Measurements from ENCODE around the gene TEPSIN.

The TEPSIN gene

DNA sequence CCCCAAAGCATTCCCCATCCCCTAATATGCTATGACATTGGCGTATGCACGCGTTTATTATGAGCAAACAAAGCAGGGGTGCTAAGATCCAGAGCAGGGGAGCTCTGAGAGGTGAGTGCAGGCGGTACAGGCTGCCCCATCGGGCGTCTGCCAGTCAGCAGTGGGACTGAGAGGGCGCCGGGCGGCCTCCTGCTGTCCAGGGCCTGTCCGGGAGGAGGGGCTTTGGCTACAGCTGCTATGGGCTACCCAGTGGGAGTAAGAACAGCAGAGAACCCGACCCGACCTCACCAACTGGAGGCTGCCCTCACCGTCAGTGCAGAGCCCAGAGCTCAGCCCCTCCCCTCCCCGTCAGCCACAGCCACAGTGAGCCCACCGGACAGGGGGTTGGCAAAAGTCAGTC is 54.3 kb downstream of the TEPSIN start:
- DNase-seq (ENCODE audit: low spot score), result no peak

GRCh38 chr17:81183807-81184206 is 55.0 kb downstream of the TEPSIN start:
- no peak for DNase-seq (ENCODE audit: low spot score)

DNA sequence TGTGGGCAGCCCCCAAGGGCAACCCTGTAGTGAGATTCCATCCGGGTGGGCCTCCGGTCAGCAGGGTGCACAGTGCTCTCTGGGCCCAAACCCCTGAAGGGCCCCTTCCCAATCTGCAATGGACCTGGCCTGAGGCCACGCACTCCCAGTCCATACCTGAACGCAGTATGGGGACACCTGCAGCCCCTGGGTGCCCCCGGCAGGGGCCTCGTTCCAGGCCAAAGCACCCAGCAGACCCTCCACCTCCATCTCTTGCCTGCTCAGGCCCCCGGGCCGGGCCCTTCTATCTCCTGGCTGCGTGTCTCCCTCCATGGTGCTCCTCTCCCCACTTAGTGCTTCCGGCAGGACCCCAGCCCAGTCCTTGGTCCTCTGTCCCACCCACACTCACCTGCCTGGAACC is 55.5 kb downstream of the TEPSIN start:
- DNase-seq (ENCODE audit: low spot score), result no peak

- DNase-seq (ENCODE audit: low spot score), result no peak
These were observed 56.3 kb downstream of the TEPSIN start for GRCh38 chr17:81182596-81182995.

- no peak for DNase-seq (ENCODE audit: low spot score)
These were observed 57.1 kb downstream of the TEPSIN start for GRCh38 chr17:81181811-81182185.

DNA sequence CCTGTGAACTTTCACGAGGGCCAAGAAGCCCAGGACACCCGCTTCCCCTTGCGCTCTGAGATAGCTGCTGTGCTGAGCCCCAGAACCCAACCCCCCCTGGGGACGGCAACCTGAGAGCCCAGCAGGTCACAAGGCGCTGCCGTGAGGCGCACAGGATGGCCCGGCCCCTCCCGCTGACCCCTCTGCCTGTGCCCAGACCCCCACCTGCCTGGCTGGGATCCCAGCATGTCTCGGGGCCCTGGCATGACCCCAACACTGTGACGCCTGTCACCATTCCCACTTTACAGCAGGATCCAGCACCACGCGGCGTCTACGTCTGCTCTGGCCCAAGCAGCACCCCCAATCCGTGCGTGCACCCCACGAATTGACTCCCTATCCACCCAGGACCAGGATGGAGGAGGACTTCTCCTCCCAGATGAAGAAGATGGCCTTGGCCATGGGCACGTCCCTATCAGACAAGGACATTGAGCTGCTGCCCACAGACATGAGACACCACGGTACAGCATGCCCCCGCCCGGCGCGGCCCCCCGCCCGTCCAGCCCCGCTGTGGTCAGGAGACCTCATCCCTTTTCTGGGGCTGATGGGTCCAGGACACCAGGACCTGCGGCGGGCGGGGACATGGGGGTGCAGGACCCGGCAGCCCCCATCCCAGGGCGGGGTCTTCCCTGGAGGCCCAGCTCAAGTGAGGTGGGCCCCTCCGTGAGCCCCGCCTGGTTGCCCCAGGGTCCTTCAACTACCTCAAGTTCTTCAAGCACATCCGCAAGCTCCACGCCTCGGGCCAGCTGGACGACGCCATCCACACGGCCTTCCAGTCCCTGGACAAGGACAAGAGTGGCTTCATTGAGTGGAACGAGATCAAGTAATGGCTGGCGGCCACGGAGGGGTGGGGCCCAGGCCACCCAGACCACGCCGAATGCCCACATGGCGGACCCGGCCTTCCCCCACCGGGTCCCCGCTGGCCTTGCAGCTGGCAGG is 57.7 kb downstream of the TEPSIN start:
- DNase-seq (ENCODE audit: low spot score), result no peak

DNA sequence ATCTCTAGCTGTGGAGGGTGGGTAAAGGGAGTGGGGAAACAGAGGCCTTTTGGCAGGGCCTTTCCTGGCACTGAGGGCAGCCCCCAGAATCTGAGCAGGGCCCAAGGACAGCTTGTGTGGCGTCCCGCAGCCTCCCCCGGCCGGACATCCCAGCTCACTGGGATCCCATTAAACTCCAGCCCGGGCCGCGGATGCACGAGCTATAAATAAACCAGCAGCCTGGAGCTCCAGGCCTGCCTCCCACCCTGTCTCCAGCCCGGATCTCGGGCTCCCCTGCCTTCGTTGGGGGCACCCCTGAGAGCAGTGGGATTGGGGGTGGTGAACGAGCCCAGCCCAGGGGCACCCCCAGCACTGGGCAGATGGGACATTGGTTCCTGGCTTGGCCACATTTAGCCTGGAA is 59.0 kb downstream of the TEPSIN start:
- no peak for DNase-seq (ENCODE audit: low spot score)

GRCh38 chr17:81179220-81179619 is 59.6 kb downstream of the TEPSIN start:
- no peak for DNase-seq (ENCODE audit: low spot score)
